PFSK-1 (cell line): Measurements from ENCODE around the gene HSPG2.

Source experiments
- FOXP2 ChIP-seq: optimal IDR thresholded peaks from 2 replicates; pipeline ENCODE3; 2011; ENCODE audit warnings: borderline replicate concordance, control low read depth, inconsistent platforms; ENCODE audit not compliant: insufficient read depth; ENCODE audit errors: extremely low read length, extremely low read depth
- POLR2AphosphoS5 ChIP-seq: IDR thresholded peaks from 2 replicates; pipeline ENCODE4 v1.6.1; 2012; ENCODE audit warnings: low read depth, mild to moderate bottlenecking, control low read depth, low read length, moderate library complexity
- REST ChIP-seq, 2 experiments: IDR thresholded peaks; 2 replicates each; pipeline versions ENCODE4 v1.6.1 to v1.8.0; 2011 to 2012; ENCODE audit warnings: low read depth in 2 of 2, low read length in 2 of 2, control low read depth in 1 of 2, inconsistent platforms in 1 of 2, mild to moderate bottlenecking in 1 of 2, moderate library complexity in 1 of 2; ENCODE audit not compliant: insufficient read depth in 1 of 2
- SIN3A ChIP-seq: IDR thresholded peaks from 2 replicates; pipeline ENCODE4 v1.6.1; 2012; ENCODE audit warnings: mild to moderate bottlenecking, low read length, moderate library complexity, borderline replicate concordance; ENCODE audit not compliant: insufficient read depth
- TAF1 ChIP-seq: IDR thresholded peaks from 2 replicates; pipeline ENCODE4 v1.6.1; 2012; ENCODE audit warnings: low read length, control low read depth, borderline replicate concordance; ENCODE audit not compliant: insufficient read depth

HSPG2 gene

GRCh38 chr1:21794656-21795055 is 142.5 kb downstream of the HSPG2 start:
- TF ChIP-seq TAF1 (no peak), REST (IDR thresholded peaks at IDR 0.05; ENCODE audit: insufficient read depth in 1 of 2, low read depth in 2 of 2, low read length in 2 of 2) (no peak), POLR2AphosphoS5 (no peak), SIN3A (no peak), FOXP2 (no peak)

- TF ChIP-seq REST (IDR thresholded peaks at IDR 0.05; ENCODE audit: insufficient read depth in 1 of 2, low read depth in 2 of 2, low read length in 2 of 2) (no peak), TAF1 (no peak), SIN3A (no peak), POLR2AphosphoS5 (no peak), FOXP2 (no peak)
Measured at GRCh38 chr1:21793104-21793503, 144.0 kb downstream of the HSPG2 start.

- TF ChIP-seq TAF1: no peak
- no peak for TF ChIP-seq SIN3A
- no peak for TF ChIP-seq REST (IDR thresholded peaks at IDR 0.05; ENCODE audit: insufficient read depth in 1 of 2, low read depth in 2 of 2, low read length in 2 of 2)
- TF ChIP-seq POLR2AphosphoS5: no peak
- TF ChIP-seq FOXP2: no peak
Measured at GRCh38 chr1:21786640-21787039, 150.5 kb downstream of the HSPG2 start.

GRCh38 chr1:21783679-21784603 is 153.2 kb downstream of the HSPG2 start:
- TF ChIP-seq POLR2AphosphoS5 (no peak), FOXP2 (peak; percentile 87)

- TF ChIP-seq TAF1 (peak; percentile 87; the same call in 1 of the 2 replicates), POLR2AphosphoS5 (peak; percentile 98), REST (IDR thresholded peaks at IDR 0.05; ENCODE audit: insufficient read depth in 1 of 2, low read depth in 2 of 2, low read length in 2 of 2) (peak in 1 of 2 experiments; percentile 51; a peak in 3 of 4 replicates), FOXP2 (no peak), SIN3A (0 out of 2 replicates have a peak, but pooled peaks have one; percentile 35)
Measured at GRCh38 chr1:21782868-21783678, 154.0 kb downstream of the HSPG2 start, which contains the start of gene USP48. TSS of gene USP48 (minus strand) at chr1:21783149. CDS start at chr1:21782957, 192 bp downstream.
